ENCODE data around the gene MMEL1. TPM values are rescaled to one million over a fixed set of nuclear protein-coding genes. Genes with fewer than 3 reads are reported as not detected.

Gene MMEL1
- total RNA-seq, 2 donors from 2014 or later: not detected

GRCh38 chr1:2593251-2593878 is 39.5 kb downstream of the MMEL1 start:
- ATAC-seq: no peak
- no peaks in the 10 kb centered on the region for H3K9me3 ChIP-seq
- peaks cover 18% of the 10 kb centered on the region for H3K4me1 ChIP-seq
- H3K27ac ChIP-seq: peak overlapping the region in 2 of 4 donors; percentile 38 to 70
- H3K27me3 ChIP-seq: no peaks in the 10 kb centered on the region
- intact Hi-C loops (cut with DNase I): no loop called here
- no peaks in the 10 kb centered on the region for H3K36me3 ChIP-seq (replicated peaks in 1 of 2; ENCODE audit: insufficient read depth in 1 of 2, low read depth in 2 of 2)
- DNase-seq: peak in 2 of 4 donors; percentile 16
- 41 to 51% methylated on average over 11 to 19 of the region's 26 CpGs for WGBS, 2 donors
- no peak overlapping the region for H3K4me3 ChIP-seq
- TF ChIP-seq CTCF (IDR thresholded peaks at IDR 0.05) (no peak), POLR2A (IDR thresholded peaks at IDR 0.05) (no peak)

- Histone ChIP-seq H3K27ac (peak overlapping the region in 3 of 4 donors; percentile 32 to 70 (median 38)), H3K36me3 (replicated peaks in 1 of 2; ENCODE audit: insufficient read depth in 1 of 2, low read depth in 2 of 2) (no peaks in the 10 kb centered on the region), H3K4me1 (peaks cover 22% of the 10 kb centered on the region), H3K9me3 (no peaks in the 10 kb centered on the region), H3K27me3 (no peaks in the 10 kb centered on the region), H3K4me3 (no peak overlapping the region)
- intact Hi-C loops (cut with DNase I): no loop called here
- DNase-seq (peak; percentile 37 to 60 (median 46)), ATAC-seq (peak; percentile 51)
- TF ChIP-seq POLR2A (IDR thresholded peaks at IDR 0.05) (peak in 2 of 3 donors; percentile 26 to 33), CTCF (IDR thresholded peaks at IDR 0.05) (no peak)
- 43 to 47% methylated on average over 3 to 15 of the region's 15 CpGs for WGBS, 2 donors
Observed at GRCh38 chr1:2592672-2593071, 40.1 kb downstream of the MMEL1 start.

GRCh38 chr1:2591581-2592261 is 41.1 kb downstream of the MMEL1 start:
- Histone ChIP-seq H3K36me3 (replicated peaks in 1 of 2; ENCODE audit: insufficient read depth in 1 of 2, low read depth in 2 of 2) (no peaks in the 10 kb centered on the region), H3K27ac (no peak overlapping the region), H3K27me3 (no peaks in the 10 kb centered on the region), H3K4me3 (no peak overlapping the region), H3K4me1 (peaks cover 29% of the 10 kb centered on the region), H3K9me3 (no peaks in the 10 kb centered on the region)
- 85 to 96% methylated on average over 4 to 11 of the region's 12 CpGs for WGBS, 2 donors
- ATAC-seq: no peak
- intact Hi-C loops (cut with DNase I): no loop called here
- TF ChIP-seq POLR2A (IDR thresholded peaks at IDR 0.05): no peak
- peak in 1 of 4 donors; percentile 5 for DNase-seq

- no peaks in the 10 kb centered on the region for H3K9me3 ChIP-seq
- intact Hi-C loops (cut with DNase I): no loop called here
- H3K27me3 ChIP-seq: no peaks in the 10 kb centered on the region
- DNase-seq: no peak
- whole genome bisulfite sequencing, 2 donors: 83 to 85% methylated on average over 4 to 5 of the region's 5 CpGs
- TF ChIP-seq CTCF (IDR thresholded peaks at IDR 0.05): no peak
- no peak for TF ChIP-seq POLR2A (IDR thresholded peaks at IDR 0.05)
- no peak for ATAC-seq
- peaks cover 29% of the 10 kb centered on the region for H3K4me1 ChIP-seq
- H3K36me3 ChIP-seq (replicated peaks in 1 of 2; ENCODE audit: insufficient read depth in 1 of 2, low read depth in 2 of 2): no peaks in the 10 kb centered on the region
- H3K4me3 ChIP-seq: no peak overlapping the region
- no peak overlapping the region for H3K27ac ChIP-seq
Observed at GRCh38 chr1:2591233-2591580, 41.6 kb downstream of the MMEL1 start.

DNA sequence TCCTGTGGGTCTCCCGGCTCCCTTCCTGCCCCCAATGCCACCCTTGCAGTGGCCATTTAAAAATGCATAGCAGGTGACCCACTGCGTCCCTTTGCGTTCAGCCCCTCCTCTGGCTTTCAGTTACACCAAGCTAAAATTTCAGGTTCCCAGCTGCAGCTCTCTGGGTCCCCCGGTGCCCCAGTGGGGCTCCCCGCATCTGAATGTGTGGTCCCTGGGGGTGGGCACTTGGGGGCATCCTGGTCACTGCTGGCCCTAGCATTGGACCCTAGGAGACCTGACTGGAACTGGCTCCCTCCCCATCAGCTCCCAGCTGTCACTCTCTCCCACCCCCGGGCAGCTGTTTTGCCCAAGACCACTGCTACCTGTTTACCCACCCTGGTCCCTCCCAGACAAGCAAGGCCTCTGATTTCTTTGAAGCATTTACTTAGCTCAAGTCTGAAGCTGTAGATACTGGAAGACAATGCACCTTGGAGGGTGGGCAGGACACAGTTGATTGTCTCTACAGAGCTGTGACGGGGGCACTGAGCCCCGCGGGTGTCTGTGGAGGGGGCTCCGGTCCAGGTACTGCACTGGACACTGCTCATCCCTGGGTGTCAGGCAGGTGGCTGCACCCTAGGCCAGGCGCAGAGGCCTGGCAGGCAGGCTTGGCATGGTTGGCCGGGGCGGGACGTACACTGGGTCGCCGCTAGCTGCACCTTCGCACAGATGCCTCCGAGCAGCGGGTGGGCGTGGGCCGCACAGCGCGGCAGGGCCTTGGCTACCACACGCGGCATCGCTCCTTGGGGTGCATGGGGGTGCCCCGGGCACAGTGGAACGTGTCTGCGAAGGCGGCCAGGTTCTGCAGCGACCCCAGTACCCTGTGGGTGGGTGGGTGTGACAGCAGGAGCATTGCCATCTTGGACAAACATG is 42.3 kb downstream of the MMEL1 start:
- no peaks in the 10 kb centered on the region for H3K27me3 ChIP-seq
- H3K4me1 ChIP-seq: peaks cover 32% of the 10 kb centered on the region
- H3K9me3 ChIP-seq: no peaks in the 10 kb centered on the region
- DNase-seq: peak in 1 of 4 donors; percentile 4
- intact Hi-C loops (cut with DNase I): no loop called here
- no peak overlapping the region for H3K4me3 ChIP-seq
- no peak for TF ChIP-seq POLR2A (IDR thresholded peaks at IDR 0.05)
- TF ChIP-seq CTCF (IDR thresholded peaks at IDR 0.05): no peak
- H3K36me3 ChIP-seq (replicated peaks in 1 of 2; ENCODE audit: insufficient read depth in 1 of 2, low read depth in 2 of 2): no peaks in the 10 kb centered on the region
- H3K27ac ChIP-seq: no peak overlapping the region
- ATAC-seq: no peak
- WGBS, 2 donors: 95 to 98% methylated on average over 15 to 23 of the region's 31 CpGs

All from body of pancreas (tissue), 4 donors.